Panc1 (cell line): ENCODE results near the gene TBC1D13.

Experiments
- POLR2AphosphoS5 ChIP-seq: IDR thresholded peaks from 2 replicates; pipeline ENCODE4 v1.6.1; 2012; ENCODE audit warnings: mild to moderate bottlenecking, low read depth, low read length, moderate library complexity
- SIN3A ChIP-seq: IDR thresholded peaks from 2 replicates; pipeline ENCODE4 v1.6.1; 2012; ENCODE audit warnings: low read depth, mild to moderate bottlenecking, low read length, moderate library complexity, borderline replicate concordance; ENCODE audit not compliant: insufficient read depth
- TCF7L2 ChIP-seq: IDR thresholded peaks from 2 replicates; pipeline ENCODE4 v1.6.1; 2011; ENCODE audit warnings: mild to moderate bottlenecking, low read depth, low read length, inconsistent platforms
- TF ChIP-seq, protein P1 (sequence below): fragments of 450-650 bp; IDR thresholded peaks from 2 replicates; pipeline ENCODE4 v1.5.1; 2017; ENCODE audit warnings: mild to moderate bottlenecking
- TF ChIP-seq, protein P2 (sequence below), 2 experiments: IDR thresholded peaks; 2 replicates each; pipeline ENCODE4 v1.6.1; 2011 to 2012; ENCODE audit warnings: low read depth in 2 of 2, control low read depth in 1 of 2, low read length in 1 of 2, mild to moderate bottlenecking in 1 of 2, moderate library complexity in 1 of 2; ENCODE audit not compliant: insufficient read depth in 1 of 2

DNA sequence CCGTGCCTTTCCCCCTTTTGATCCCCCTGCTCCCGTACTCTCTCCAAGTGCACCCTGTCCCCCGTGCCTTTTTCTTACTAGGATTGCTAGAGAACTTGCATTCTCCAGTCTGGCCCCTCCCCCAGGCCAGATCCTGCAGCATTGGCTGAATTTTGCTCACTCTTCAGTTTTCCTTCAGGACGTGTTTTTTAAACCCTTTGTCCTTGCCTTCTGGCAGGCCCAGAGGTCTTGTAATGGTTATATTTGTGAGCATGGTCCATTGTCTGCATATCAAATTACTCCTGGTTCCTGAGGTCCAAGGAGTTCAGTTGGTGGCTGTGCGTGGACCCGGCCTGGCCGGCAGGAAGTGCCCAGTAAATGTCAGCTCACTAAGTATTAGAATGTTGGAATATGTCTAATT, 606 bp downstream of the TBC1D13 start:
- TF ChIP-seq, protein P1, sequence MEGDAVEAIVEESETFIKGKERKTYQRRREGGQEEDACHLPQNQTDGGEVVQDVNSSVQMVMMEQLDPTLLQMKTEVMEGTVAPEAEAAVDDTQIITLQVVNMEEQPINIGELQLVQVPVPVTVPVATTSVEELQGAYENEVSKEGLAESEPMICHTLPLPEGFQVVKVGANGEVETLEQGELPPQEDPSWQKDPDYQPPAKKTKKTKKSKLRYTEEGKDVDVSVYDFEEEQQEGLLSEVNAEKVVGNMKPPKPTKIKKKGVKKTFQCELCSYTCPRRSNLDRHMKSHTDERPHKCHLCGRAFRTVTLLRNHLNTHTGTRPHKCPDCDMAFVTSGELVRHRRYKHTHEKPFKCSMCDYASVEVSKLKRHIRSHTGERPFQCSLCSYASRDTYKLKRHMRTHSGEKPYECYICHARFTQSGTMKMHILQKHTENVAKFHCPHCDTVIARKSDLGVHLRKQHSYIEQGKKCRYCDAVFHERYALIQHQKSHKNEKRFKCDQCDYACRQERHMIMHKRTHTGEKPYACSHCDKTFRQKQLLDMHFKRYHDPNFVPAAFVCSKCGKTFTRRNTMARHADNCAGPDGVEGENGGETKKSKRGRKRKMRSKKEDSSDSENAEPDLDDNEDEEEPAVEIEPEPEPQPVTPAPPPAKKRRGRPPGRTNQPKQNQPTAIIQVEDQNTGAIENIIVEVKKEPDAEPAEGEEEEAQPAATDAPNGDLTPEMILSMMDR, result no peak
- TF ChIP-seq TCF7L2 (no peak), POLR2AphosphoS5 (no peak), SIN3A (no peak)
- TF ChIP-seq, protein P2, sequence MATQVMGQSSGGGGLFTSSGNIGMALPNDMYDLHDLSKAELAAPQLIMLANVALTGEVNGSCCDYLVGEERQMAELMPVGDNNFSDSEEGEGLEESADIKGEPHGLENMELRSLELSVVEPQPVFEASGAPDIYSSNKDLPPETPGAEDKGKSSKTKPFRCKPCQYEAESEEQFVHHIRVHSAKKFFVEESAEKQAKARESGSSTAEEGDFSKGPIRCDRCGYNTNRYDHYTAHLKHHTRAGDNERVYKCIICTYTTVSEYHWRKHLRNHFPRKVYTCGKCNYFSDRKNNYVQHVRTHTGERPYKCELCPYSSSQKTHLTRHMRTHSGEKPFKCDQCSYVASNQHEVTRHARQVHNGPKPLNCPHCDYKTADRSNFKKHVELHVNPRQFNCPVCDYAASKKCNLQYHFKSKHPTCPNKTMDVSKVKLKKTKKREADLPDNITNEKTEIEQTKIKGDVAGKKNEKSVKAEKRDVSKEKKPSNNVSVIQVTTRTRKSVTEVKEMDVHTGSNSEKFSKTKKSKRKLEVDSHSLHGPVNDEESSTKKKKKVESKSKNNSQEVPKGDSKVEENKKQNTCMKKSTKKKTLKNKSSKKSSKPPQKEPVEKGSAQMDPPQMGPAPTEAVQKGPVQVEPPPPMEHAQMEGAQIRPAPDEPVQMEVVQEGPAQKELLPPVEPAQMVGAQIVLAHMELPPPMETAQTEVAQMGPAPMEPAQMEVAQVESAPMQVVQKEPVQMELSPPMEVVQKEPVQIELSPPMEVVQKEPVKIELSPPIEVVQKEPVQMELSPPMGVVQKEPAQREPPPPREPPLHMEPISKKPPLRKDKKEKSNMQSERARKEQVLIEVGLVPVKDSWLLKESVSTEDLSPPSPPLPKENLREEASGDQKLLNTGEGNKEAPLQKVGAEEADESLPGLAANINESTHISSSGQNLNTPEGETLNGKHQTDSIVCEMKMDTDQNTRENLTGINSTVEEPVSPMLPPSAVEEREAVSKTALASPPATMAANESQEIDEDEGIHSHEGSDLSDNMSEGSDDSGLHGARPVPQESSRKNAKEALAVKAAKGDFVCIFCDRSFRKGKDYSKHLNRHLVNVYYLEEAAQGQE (IDR thresholded peaks at IDR 0.05; ENCODE audit: insufficient read depth in 1 of 2, low read depth in 2 of 2, low read length in 1 of 2), result no peak
